ENCODE measurements around the gene ADGRL4.
A peak's percentile ranks its signal among the peaks of the same experiment; 100 is the strongest.

The ADGRL4 gene

DNA sequence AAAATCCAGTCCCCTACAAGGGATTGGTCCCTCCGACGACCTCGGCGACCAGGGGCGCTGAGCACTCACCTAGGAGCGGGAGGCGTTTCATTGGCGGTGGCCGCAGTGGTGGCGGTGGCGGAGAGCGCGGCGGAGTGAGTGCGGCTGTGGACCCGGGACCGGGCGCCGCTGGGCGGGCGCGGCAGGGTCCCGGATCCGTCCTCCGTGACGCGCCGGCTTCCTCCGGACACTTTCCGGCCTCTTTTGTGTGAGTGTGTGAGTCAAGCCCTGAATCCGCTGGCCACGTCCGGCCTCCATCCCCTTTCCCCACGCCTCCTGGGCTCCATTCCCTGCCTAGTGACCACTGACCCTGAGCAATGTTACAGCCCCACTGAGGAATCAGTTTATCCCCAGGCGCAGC is at the start of gene ADGRL4:
Gene ADGRL4, minus strand, starts transcription at position 167 of the 400 bp plus-strand sequence. Its CDS starts 76 bp downstream, at position 91.
- H3K4me3 ChIP-seq (ENCODE audit: low read length), result peak within 1 kb of the TSS; percentile 56
- TF ChIP-seq, protein P1, sequence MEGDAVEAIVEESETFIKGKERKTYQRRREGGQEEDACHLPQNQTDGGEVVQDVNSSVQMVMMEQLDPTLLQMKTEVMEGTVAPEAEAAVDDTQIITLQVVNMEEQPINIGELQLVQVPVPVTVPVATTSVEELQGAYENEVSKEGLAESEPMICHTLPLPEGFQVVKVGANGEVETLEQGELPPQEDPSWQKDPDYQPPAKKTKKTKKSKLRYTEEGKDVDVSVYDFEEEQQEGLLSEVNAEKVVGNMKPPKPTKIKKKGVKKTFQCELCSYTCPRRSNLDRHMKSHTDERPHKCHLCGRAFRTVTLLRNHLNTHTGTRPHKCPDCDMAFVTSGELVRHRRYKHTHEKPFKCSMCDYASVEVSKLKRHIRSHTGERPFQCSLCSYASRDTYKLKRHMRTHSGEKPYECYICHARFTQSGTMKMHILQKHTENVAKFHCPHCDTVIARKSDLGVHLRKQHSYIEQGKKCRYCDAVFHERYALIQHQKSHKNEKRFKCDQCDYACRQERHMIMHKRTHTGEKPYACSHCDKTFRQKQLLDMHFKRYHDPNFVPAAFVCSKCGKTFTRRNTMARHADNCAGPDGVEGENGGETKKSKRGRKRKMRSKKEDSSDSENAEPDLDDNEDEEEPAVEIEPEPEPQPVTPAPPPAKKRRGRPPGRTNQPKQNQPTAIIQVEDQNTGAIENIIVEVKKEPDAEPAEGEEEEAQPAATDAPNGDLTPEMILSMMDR (conservative IDR thresholded peaks at IDR 0.05; ENCODE audit: low read depth, low read length), result no peak
- DNase-seq (ENCODE audit: low read depth), result no peak

DNA sequence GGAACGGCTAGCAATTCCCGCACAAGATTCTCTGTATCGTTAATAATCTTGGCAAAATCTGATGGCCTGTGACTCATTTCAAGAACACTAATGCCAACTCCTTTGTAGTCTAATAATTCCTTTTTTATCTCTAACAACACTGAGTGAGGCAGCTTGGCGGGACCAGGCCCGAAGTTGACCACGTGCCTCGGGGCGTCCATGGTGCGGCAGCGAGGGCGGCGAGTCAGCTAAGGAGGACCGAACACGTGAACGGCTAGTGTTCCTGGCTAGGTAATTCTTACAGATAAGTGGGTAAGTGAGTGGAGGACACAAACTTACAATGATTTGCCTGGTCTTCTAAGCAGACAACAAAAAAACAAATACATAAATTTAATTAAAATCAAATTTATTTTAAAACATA is 49.3 kb upstream of the ADGRL4 start:
- H3K4me3 ChIP-seq (ENCODE audit: low read length), result no peak overlapping the region
- no peak for DNase-seq (ENCODE audit: low read depth)
- TF ChIP-seq, protein P1 (conservative IDR thresholded peaks at IDR 0.05; ENCODE audit: low read depth, low read length), result no peak

DNA sequence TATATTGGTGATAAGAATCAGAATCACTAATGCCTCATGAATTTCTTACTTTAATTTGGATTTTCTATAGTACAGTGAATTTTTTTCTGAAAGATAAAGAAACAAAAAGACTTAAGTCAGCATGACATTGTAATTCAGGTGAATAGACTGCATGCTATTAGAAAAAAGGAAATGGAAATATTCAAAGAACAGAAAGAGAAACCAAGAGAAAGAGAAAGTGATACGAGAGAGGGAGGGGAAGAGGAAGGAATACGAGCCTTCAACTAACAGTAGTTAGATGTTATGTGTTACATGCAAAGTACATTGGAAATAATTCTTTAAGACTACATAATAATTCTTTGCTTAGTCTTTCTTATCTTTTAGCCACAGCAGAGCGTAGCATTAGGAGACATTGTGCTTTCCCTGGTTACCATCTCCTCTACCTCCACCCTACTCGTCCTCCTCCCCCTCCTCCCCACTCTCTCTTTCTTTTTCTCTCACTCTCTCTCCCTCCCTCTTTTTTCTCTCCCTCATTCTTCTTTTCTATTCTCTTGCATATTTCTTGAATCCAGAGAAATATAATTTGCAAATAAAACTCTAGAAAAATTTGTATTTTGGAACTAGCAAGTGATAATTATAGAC is 46.4 kb upstream of the ADGRL4 start:
- DNase-seq (ENCODE audit: low read depth), result no peak
- TF ChIP-seq, protein P1 (conservative IDR thresholded peaks at IDR 0.05; ENCODE audit: low read depth, low read length), result no peak
- H3K4me3 ChIP-seq (ENCODE audit: low read length), result no peak overlapping the region

DNA sequence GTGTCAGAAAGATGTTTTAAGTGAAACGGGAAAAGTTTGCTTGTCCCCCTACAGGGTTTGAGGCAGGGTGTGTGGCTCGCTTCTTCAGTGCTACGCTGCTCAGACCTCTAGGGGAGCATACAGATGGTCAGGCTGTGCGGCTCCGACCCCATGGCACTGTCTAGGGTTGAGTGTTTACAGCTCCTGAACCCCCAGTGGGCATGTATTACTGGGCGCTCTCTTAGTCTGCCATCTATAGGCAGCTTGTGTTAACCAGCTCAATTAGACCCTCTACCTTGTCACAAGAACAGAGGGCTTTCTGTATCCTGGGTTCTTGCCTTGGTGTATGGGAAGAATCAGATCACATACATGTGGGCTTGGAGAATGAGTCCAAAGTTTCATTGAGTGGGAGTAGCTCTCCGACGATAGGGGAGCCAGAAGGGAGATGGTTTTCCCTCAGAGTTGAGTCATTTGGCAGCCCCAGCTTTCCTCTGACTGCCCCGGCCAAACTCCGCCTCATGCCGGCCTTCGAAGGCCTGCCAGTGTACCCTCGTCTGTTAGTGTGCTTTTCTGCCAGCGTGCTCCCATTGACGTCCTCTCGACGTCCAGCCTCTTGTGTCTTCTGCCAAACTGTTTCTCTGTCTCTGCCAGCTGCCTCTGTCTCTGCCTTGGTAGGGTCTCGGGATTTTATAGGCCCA is 38.6 kb upstream of the ADGRL4 start:
- TF ChIP-seq, protein P1 (conservative IDR thresholded peaks at IDR 0.05; ENCODE audit: low read depth, low read length), result no peak
- H3K4me3 ChIP-seq (ENCODE audit: low read length), result no peak overlapping the region
- no peak for DNase-seq (ENCODE audit: low read depth)

DNA sequence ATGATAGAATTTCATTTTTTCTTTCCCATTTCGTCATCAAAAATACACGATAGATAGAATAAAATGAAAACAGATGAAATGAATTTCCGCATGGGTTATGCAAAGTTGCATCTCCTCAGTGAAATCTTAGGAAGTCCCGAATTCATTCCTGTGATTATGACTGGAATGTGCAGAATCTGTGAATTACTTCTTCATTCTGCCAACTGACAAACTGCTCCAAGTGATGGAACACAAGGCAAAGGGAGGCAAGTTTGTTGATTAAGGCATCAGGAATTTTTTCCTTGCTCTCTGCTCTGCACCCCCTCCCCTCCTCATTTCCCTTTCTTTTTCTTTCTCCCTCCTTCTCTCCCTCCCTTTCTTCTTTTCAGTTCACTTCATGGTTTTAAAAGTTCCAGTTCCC is 37.0 kb upstream of the ADGRL4 start:
- peak; percentile 10 for DNase-seq (ENCODE audit: low read depth)

DNA sequence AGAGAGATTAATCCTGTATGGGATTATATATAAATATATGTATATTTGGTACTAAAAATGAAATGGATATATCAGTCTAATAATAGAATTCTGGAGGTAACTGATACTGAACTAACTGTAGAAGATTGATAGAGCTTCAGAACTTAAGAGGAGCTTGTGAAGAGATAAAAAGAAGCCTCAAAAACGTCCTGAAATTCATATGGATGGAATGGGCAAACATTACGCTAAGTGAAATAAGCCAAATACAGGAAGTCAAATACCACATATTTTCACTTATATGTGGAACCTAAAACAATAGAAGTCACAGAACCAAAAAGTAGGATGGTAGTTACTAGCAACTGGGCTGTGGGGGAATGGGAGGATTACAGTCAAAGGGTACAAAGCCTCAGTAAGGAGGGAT is 36.0 kb upstream of the ADGRL4 start:
- TF ChIP-seq, protein P1 (conservative IDR thresholded peaks at IDR 0.05; ENCODE audit: low read depth, low read length), result no peak

More for the DNA sequence above, 37.0 kb upstream of the ADGRL4 start:
- TF ChIP-seq, protein P1 (conservative IDR thresholded peaks at IDR 0.05; ENCODE audit: low read depth, low read length), result no peak
- H3K4me3 ChIP-seq (ENCODE audit: low read length), result no peak overlapping the region

DNA sequence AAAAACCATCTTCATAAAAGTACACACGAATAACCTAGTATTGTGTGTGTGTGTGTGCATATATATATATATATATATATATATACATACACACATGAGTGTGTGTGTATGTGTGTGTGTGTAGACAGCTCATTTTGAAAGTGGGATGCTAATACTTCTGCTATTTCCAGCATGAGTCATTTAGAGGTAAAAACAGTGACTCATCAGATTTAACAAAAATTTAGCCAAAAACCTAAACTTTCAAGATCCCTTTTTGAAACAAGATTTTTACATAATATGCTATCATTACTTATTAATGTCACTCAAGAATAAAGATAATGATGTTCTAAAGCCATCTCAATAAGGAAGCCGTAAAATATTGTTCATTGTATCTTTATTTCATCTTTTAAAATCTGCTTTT is 35.6 kb upstream of the ADGRL4 start:
- no peak overlapping the region for H3K4me3 ChIP-seq (ENCODE audit: low read length)
- DNase-seq (ENCODE audit: low read depth), result peak; percentile 24
- TF ChIP-seq, protein P1 (conservative IDR thresholded peaks at IDR 0.05; ENCODE audit: low read depth, low read length), result no peak

More for the DNA sequence above, 36.0 kb upstream of the ADGRL4 start:
- no peak overlapping the region for H3K4me3 ChIP-seq (ENCODE audit: low read length)
- no peak for DNase-seq (ENCODE audit: low read depth)
